ENCODE data around the gene SNX22.
A peak's percentile ranks its signal among the peaks of the same experiment; 100 is the strongest.

SNX22 gene

GRCh38 chr15:64111679-64112050, 39.9 kb upstream of the SNX22 start:
- TF ChIP-seq ZNF548 (tag by site-specific recombination; IDR thresholded peaks at IDR 0.05), result no peak
- Histone ChIP-seq H3K9me3 (ENCODE audit: control insufficient read depth, insufficient read depth, low read depth, low read length) (no peaks in the 10 kb centered on the region), H3K27ac (ENCODE audit: extremely low read depth, low read depth, low read length) (no peak overlapping the region), H3K36me3 (ENCODE audit: control insufficient read depth in 2 of 2, insufficient read depth in 1 of 2, low read length in 2 of 2) (peaks cover 0 to 41% of the 10 kb centered on the region in 2 experiments), H3K4me3 (ENCODE audit: low read depth, low read length) (no peak overlapping the region), H3K4me1 (ENCODE audit: control insufficient read depth, insufficient read depth, low read length) (no peaks in the 10 kb centered on the region)
- ChIA-PET CTCF (interaction anchor here (0.7 kb wide), 1 partner anchor 42 kb away, joined by 4 read pairs; no protein-coding TSS in a partner anchor), POLR2A (interaction anchor here (1.1 kb wide), 1 partner anchor 16 kb away, joined by 3 read pairs; the partner anchor contains the start of gene SNX1)

- CTCF ChIA-PET, result interaction anchor here (0.6 to 0.7 kb wide), 2 partner anchors 42 kb away, joined by 4 read pairs; no protein-coding TSS in a partner anchor
- no peak for TF ChIP-seq ZNF10 (tag by site-specific recombination; IDR thresholded peaks at IDR 0.05)
- TF ChIP-seq ZNF266 (tag by site-specific recombination; IDR thresholded peaks at IDR 0.05; ENCODE audit: low read depth), result no peak
- no peak for TF ChIP-seq ZNF529 (tag by site-specific recombination; IDR thresholded peaks at IDR 0.05; ENCODE audit: insufficient replicate concordance)
- TF ChIP-seq ZNF362 (tag by site-specific recombination; IDR thresholded peaks at IDR 0.05), result no peak
- TF ChIP-seq KLF10 (tag by site-specific recombination; IDR thresholded peaks at IDR 0.05), result no peak
- no peak for TF ChIP-seq ZNF37A (tag by site-specific recombination; IDR thresholded peaks at IDR 0.05)
- no peak for TF ChIP-seq ZSCAN30 (tag by site-specific recombination; IDR thresholded peaks at IDR 0.05)
- peak; percentile 44; the same call in 1 of the 2 replicates for TF ChIP-seq ZNF549 (tag by site-specific recombination; IDR thresholded peaks at IDR 0.05)
- TF ChIP-seq ZNF184 (tag by site-specific recombination; IDR thresholded peaks at IDR 0.05), result no peak
- H3K9me3 ChIP-seq (ENCODE audit: control insufficient read depth, insufficient read depth, low read depth, low read length), result no peaks in the 10 kb centered on the region
- peaks cover 0 to 45% of the 10 kb centered on the region in 2 experiments for H3K36me3 ChIP-seq (ENCODE audit: control insufficient read depth in 2 of 2, insufficient read depth in 1 of 2, low read length in 2 of 2)
- H3K4me3 ChIP-seq (ENCODE audit: low read depth, low read length), result no peak overlapping the region
- no peak overlapping the region for H3K27ac ChIP-seq (ENCODE audit: extremely low read depth, low read depth, low read length)
- no peaks in the 10 kb centered on the region for H3K4me1 ChIP-seq (ENCODE audit: control insufficient read depth, insufficient read depth, low read length)
- POLR2A ChIA-PET, result interaction anchor here (1.1 kb wide), 1 partner anchor 17 kb away, joined by 3 read pairs; the partner anchor contains the start of gene SNX1
These were observed 39.3 kb upstream of the SNX22 start for GRCh38 chr15:64112073-64112772.

GRCh38 chr15:64112904-64113303, 38.6 kb upstream of the SNX22 start:
- TF ChIP-seq ZNF704 (tag by site-specific recombination; IDR thresholded peaks at IDR 0.05) (no peak), ZNF404 (tag by site-specific recombination; IDR thresholded peaks at IDR 0.05) (no peak), TRIM28 (IDR thresholded peaks at IDR 0.05; ENCODE audit: borderline replicate concordance, low read length) (no peak), ZNF571 (tag by site-specific recombination; IDR thresholded peaks at IDR 0.05) (no peak), ZNF24 (tag by site-specific recombination; IDR thresholded peaks at IDR 0.05) (no peak), ZSCAN30 (tag by site-specific recombination; IDR thresholded peaks at IDR 0.05) (no peak), ZNF274 (IDR thresholded peaks at IDR 0.05; ENCODE audit: low read length) (no peak), ZNF274 (tag by site-specific recombination; IDR thresholded peaks at IDR 0.05; ENCODE audit: borderline replicate concordance) (no peak)
- H3K4me1 ChIP-seq (ENCODE audit: control insufficient read depth, insufficient read depth, low read length), result no peaks in the 10 kb centered on the region
- H3K27ac ChIP-seq (ENCODE audit: extremely low read depth, low read depth, low read length), result no peak overlapping the region
- H3K36me3 ChIP-seq (ENCODE audit: control insufficient read depth in 2 of 2, insufficient read depth in 1 of 2, low read length in 2 of 2), result peaks cover 0 to 52% of the 10 kb centered on the region in 2 experiments
- ChIA-PET POLR2A (no interaction called here), CTCF (interaction anchor here (0.6 kb wide), 1 partner anchor 41 kb away, joined by 4 read pairs; no protein-coding TSS in a partner anchor)
- no peaks in the 10 kb centered on the region for H3K9me3 ChIP-seq (ENCODE audit: control insufficient read depth, insufficient read depth, low read depth, low read length)
- H3K4me3 ChIP-seq (ENCODE audit: low read depth, low read length), result no peak overlapping the region
